ENCODE data around the gene SH3GL2. TPM values are rescaled to one million over a fixed set of nuclear protein-coding genes. Genes with fewer than 3 reads are reported as not detected.

Gene SH3GL2
- total RNA-seq, 2 donors from 2014 or later: not detected

DNA sequence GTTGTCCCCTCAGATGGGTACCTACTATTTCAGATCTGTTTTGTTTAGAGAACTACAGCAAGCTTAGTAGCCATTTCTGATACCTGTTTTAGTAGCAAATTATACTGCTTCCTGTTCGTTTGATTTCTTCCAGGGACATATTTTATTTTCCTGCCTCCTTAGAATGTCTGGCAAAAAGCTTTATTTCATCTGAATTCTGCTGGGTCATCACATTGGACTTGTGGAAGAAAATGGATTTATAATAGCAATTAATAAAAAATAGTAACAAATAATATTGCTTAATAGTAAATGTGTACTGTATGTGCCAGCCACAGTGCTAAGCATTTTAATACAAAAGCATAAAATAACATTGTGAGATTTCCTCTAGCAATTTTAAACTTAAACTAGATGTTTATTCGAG is 79.4 kb downstream of the SH3GL2 start:
- no peak overlapping the region for H3K4me3 Mint-ChIP-seq
- no peaks in the 10 kb centered on the region for H3K27me3 Mint-ChIP-seq

DNA sequence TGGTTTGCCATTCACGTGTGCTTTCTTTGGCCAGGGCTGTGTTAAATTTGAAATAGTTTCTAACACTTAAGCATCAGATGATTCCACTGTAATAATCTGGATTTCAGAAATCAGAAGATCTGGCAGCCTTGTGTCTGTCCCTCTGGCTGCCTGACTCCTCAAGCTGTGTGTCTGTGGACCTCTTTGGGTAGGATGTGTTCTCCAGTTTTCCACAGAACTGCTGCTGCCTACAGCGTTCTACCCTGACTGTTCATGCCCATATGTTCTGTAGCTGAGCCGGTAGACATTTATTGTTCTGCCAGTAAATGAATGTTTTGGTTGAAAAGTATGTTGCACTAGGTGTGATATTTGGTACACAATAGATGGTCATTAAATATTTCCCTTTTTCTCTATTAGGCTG is 81.3 kb downstream of the SH3GL2 start:
- Mint-ChIP-seq H3K36me3 (ENCODE audit: low read depth) (no peaks in the 10 kb centered on the region), H3K9me3 (peaks cover 3% of the 10 kb centered on the region), H3K4me1 (no peaks in the 10 kb centered on the region), H3K27ac (no peak overlapping the region), H3K27me3 (no peaks in the 10 kb centered on the region), H3K4me3 (no peak overlapping the region)
- ATAC-seq (replicated peaks): no peak

More for the DNA sequence above, 79.4 kb downstream of the SH3GL2 start:
- no peaks in the 10 kb centered on the region for H3K36me3 Mint-ChIP-seq (ENCODE audit: low read depth)
- no peaks in the 10 kb centered on the region for H3K4me1 Mint-ChIP-seq
- ATAC-seq (replicated peaks): no peak
- no peak overlapping the region for H3K27ac Mint-ChIP-seq
- peaks cover 7% of the 10 kb centered on the region for H3K9me3 Mint-ChIP-seq

DNA sequence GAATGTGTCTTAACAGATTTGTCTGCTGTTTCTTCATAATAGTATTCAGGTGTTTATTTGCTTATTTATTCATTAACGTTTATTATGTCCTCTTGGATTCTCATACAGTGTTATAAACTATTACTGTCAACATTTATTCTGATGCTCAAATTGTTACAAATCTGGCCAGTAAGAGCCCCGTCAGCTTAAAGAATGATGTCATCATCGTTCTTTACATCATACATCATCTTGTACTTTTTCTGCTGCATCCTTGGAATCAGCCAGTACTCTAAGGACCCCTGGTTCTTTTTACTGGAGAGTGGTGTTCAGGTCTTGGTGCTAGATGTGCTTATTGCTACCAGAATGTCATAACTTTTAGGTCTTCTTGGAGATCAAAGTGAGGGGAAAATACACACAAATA is 86.6 kb downstream of the SH3GL2 start:
- Mint-ChIP-seq H3K27me3 (no peaks in the 10 kb centered on the region), H3K9me3 (peaks cover 6% of the 10 kb centered on the region), H3K36me3 (ENCODE audit: low read depth) (no peaks in the 10 kb centered on the region), H3K4me1 (no peaks in the 10 kb centered on the region), H3K27ac (no peak overlapping the region), H3K4me3 (no peak overlapping the region)
- ATAC-seq (replicated peaks): no peak

DNA sequence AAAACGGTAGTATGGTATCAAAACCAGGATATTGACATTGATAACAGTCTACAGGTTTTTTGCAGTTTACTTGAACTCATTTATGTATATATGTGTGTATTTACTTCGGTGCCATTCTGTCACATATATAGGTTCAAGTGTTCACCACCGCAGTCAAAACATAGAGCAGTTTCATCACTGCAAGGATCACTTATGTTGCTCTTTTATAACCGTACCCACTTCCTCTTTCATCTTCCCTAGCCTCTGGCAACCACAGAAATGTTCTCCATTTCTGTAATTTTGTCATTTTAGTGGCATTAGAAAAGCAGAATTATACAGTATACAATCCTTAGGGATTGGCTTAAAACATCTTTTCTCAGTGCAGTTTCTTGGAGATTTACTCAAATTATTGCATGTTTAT is 90.3 kb downstream of the SH3GL2 start:
- Mint-ChIP-seq H3K36me3 (ENCODE audit: low read depth) (no peaks in the 10 kb centered on the region), H3K27me3 (no peaks in the 10 kb centered on the region), H3K27ac (no peak overlapping the region), H3K4me3 (no peak overlapping the region), H3K4me1 (no peaks in the 10 kb centered on the region), H3K9me3 (peaks cover 13% of the 10 kb centered on the region)
- ATAC-seq (replicated peaks): no peak

DNA sequence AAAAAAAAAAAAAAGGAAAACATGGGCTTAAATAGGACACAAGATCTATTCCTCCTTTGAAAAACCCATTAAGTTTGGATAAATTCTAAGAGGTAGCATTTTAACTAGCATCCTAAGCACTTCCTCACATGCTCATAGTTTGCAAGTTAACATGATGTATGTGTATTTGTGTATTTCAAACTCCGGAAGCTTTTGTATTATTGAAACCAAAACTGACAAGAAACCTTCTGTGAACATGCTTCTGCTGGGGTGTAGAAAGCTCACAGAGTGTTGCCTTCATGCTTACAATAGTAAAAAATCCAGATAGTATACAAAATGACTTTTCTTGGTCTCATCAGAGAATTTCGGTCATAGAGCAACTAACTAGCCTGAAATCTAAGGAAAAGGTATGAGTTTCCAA is 103.8 kb downstream of the SH3GL2 start:
- Mint-ChIP-seq H3K36me3 (ENCODE audit: low read depth) (no peaks in the 10 kb centered on the region), H3K4me1 (no peaks in the 10 kb centered on the region), H3K9me3 (peaks cover 8% of the 10 kb centered on the region), H3K27ac (no peak overlapping the region), H3K27me3 (no peaks in the 10 kb centered on the region), H3K4me3 (no peak overlapping the region)
- no peak for ATAC-seq (replicated peaks)

DNA sequence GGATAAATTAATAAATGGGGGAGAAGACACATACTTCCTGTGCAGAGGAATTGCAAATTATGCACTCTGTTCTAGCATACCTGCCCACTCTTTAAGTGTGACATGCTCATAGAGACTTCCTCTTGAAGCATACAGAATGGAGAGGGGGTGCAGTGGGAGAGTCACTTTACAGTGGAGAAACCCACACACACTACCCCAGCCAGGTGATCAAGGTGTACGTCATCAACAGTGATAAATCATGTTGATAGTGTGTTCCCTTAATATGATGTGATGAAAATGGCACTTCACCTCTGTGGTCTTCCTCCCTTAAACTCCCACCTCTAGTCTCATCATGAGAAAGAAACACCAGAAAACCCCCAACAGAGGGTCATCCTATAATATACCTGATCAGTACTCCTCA is 110.0 kb downstream of the SH3GL2 start:
- no peak overlapping the region for H3K4me3 Mint-ChIP-seq
- no peaks in the 10 kb centered on the region for H3K4me1 Mint-ChIP-seq
- H3K36me3 Mint-ChIP-seq (ENCODE audit: low read depth): no peaks in the 10 kb centered on the region
- no peaks in the 10 kb centered on the region for H3K27me3 Mint-ChIP-seq
- no peak for ATAC-seq (replicated peaks)
- H3K9me3 Mint-ChIP-seq: peaks cover 6% of the 10 kb centered on the region
- H3K27ac Mint-ChIP-seq: no peak overlapping the region

DNA sequence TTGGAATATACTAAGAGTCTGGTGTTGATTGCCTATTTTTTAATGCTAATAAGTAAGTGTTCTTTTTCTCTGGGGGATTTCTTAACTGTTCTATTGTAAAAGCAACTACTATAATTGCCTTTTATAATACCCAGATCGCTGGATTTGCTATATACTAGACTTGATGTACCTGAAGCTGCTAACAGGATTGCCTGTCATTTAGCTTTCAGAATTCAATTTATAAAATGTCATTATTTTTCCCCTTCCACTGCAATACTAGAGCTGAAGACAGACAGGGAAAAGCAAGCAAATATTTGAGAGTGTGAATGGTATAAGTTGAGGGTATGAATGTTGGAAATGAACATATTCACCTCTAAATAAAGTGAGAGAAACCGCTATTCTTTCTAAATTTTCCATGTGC is 115.5 kb downstream of the SH3GL2 start:
- no peaks in the 10 kb centered on the region for H3K27me3 Mint-ChIP-seq
- H3K36me3 Mint-ChIP-seq (ENCODE audit: low read depth): no peaks in the 10 kb centered on the region
- peaks cover 3% of the 10 kb centered on the region for H3K9me3 Mint-ChIP-seq
- no peak overlapping the region for H3K27ac Mint-ChIP-seq
- no peak overlapping the region for H3K4me3 Mint-ChIP-seq
- no peak for ATAC-seq (replicated peaks)
- H3K4me1 Mint-ChIP-seq: no peaks in the 10 kb centered on the region

DNA sequence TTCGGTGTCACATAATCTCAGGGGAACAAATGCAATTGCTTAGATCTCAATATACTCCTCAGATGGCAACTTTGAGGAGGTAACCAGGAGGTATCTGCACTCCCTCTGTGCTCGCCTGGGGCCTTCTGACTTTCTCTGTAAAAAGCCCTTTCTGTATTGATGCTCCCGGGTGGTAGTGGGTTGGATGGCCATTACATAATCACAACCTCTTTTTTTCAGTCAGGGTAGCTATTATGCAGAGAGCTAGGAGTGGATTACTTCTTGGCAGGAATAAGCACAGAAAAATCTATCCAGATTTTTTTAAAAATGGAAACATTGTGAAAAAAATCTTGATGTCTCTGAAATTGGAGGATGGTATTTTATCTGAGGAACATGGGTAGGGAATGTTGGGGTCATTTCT is 116.6 kb downstream of the SH3GL2 start:
- no peaks in the 10 kb centered on the region for H3K27me3 Mint-ChIP-seq
- no peaks in the 10 kb centered on the region for H3K36me3 Mint-ChIP-seq (ENCODE audit: low read depth)
- H3K9me3 Mint-ChIP-seq: peaks cover 3% of the 10 kb centered on the region
- H3K4me3 Mint-ChIP-seq: no peak overlapping the region
- H3K27ac Mint-ChIP-seq: no peak overlapping the region
- no peak for ATAC-seq (replicated peaks)
- H3K4me1 Mint-ChIP-seq: no peaks in the 10 kb centered on the region

DNA sequence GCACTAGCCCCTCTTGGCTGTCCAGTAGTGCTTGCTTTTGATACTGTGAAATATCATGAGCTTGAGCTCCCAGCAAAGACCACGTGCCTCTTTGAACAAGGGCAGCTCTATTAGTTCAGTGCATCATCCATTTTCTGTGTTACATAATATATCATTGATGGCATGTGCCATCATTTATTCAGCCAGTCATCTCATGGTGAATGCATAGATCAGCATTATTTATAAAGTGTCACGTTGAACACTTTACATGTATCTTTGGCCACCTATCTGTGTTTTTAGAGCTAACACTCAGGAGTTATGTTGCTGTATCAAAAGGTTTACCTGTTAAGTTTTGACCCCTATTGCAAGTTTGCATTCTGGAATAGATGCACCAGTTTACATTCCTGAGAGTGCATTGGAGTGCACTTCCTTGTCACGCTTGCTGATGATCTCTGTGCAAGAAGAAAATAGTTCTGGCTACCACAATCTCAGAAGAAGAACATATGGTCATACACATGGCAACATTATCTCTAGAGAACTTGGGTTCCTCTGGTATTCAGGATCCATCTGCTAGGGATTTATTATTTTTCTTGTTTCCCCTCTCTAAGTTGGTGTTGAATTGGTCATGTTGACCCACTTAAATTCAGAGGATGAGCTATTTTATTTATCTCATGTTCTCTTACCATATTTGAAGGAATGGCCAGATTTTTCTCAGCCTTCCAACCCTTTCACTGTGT is 120.9 kb downstream of the SH3GL2 start:
- H3K36me3 Mint-ChIP-seq (ENCODE audit: low read depth): no peaks in the 10 kb centered on the region
- no peaks in the 10 kb centered on the region for H3K4me1 Mint-ChIP-seq
- no peaks in the 10 kb centered on the region for H3K27me3 Mint-ChIP-seq
- no peak for ATAC-seq (replicated peaks)
- H3K27ac Mint-ChIP-seq: no peak overlapping the region
- H3K4me3 Mint-ChIP-seq: no peak overlapping the region
- peaks cover 9% of the 10 kb centered on the region for H3K9me3 Mint-ChIP-seq

DNA sequence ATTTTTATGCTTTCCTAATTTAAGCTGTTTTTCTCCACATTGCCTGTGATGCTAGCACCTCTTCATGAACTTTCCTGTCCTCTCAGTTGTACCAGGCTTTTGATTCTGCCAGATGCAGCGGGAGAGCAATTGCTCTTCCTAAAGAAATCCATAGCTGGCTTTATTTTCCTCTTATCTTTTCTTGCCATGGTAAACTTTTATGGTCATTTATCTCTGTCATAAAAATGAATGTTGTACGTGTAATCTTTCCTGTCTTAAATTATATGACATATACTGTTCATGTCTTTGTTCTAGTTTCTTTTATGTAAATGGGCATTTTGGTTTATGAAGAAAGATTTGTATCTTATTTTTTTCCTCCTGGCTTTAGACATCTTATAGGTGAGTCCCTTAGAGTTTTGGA is 127.5 kb downstream of the SH3GL2 start:
- H3K4me1 Mint-ChIP-seq: no peaks in the 10 kb centered on the region
- no peak for ATAC-seq (replicated peaks)
- no peaks in the 10 kb centered on the region for H3K27me3 Mint-ChIP-seq
- H3K27ac Mint-ChIP-seq: no peak overlapping the region
- peaks cover 24% of the 10 kb centered on the region for H3K9me3 Mint-ChIP-seq
- H3K4me3 Mint-ChIP-seq: no peak overlapping the region
- no peaks in the 10 kb centered on the region for H3K36me3 Mint-ChIP-seq (ENCODE audit: low read depth)

DNA sequence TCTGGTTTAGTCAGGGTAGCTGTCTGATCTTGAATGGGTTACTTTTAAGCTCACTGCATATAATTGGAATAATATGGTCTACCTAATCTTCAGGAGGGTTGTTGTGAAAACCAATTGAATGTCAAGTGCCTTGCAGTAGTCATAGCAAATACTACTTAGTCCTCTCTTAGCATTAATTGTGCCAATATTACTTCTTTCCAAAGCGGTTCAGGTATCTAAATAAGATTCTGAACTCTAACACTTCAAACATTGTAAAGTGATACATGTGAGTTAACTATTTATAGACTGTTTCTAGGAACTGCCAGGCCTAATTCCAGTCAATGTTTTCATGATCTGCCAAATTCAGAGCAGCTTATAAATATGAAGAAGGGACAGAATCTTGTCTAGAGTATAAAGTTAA is 140.2 kb downstream of the SH3GL2 start:
- no peak overlapping the region for H3K4me3 Mint-ChIP-seq
- no peaks in the 10 kb centered on the region for H3K27me3 Mint-ChIP-seq
- no peaks in the 10 kb centered on the region for H3K4me1 Mint-ChIP-seq
- H3K36me3 Mint-ChIP-seq (ENCODE audit: low read depth): no peaks in the 10 kb centered on the region
- H3K27ac Mint-ChIP-seq: no peak overlapping the region
- no peak for ATAC-seq (replicated peaks)
- H3K9me3 Mint-ChIP-seq: peaks cover 26% of the 10 kb centered on the region

DNA sequence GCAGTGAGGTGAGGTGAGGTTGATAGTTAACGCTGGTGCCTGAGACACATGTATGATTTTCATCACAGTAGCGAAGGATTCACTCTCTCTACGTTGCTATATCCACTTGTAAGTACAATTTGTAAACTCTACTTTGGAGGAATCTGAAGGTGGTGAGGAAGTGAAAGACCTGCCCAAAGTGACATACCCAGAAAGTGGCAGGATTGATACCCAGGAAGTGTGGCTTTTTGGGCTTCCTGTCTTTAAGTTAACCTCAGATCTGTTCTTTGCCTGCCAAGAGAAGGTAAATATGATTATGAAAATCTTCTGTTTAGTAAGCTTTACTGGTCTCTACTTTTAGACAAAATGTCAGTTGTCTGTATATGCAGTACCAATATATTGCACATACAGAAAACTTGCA is 143.1 kb downstream of the SH3GL2 start:
- ATAC-seq (replicated peaks): no peak
- Mint-ChIP-seq H3K27me3 (no peaks in the 10 kb centered on the region), H3K4me3 (no peak overlapping the region), H3K9me3 (peaks cover 25% of the 10 kb centered on the region), H3K27ac (no peak overlapping the region), H3K36me3 (ENCODE audit: low read depth) (no peaks in the 10 kb centered on the region), H3K4me1 (no peaks in the 10 kb centered on the region)

DNA sequence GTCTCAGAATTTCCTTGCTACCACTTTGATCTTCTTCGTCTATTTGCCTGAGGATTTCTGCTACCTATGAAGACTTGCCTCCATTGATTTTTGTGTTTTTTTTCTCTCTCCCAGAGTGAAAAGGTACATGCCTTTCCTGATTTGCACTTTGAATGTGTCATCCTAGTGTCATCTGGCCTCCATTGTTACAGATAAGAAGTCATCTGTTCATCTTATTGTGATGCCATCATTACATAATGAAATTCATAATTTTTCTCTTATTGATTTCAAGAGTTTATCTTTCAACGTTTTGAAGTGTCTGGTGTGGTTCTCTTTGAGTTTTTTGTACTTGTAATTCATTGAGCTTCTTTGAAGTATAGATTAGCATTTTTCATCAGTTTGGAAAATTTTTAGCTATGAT is 144.8 kb downstream of the SH3GL2 start:
- Mint-ChIP-seq H3K9me3 (peaks cover 19% of the 10 kb centered on the region), H3K4me1 (no peaks in the 10 kb centered on the region), H3K4me3 (no peak overlapping the region), H3K27me3 (no peaks in the 10 kb centered on the region), H3K27ac (no peak overlapping the region), H3K36me3 (ENCODE audit: low read depth) (no peaks in the 10 kb centered on the region)
- no peak for ATAC-seq (replicated peaks)

DNA sequence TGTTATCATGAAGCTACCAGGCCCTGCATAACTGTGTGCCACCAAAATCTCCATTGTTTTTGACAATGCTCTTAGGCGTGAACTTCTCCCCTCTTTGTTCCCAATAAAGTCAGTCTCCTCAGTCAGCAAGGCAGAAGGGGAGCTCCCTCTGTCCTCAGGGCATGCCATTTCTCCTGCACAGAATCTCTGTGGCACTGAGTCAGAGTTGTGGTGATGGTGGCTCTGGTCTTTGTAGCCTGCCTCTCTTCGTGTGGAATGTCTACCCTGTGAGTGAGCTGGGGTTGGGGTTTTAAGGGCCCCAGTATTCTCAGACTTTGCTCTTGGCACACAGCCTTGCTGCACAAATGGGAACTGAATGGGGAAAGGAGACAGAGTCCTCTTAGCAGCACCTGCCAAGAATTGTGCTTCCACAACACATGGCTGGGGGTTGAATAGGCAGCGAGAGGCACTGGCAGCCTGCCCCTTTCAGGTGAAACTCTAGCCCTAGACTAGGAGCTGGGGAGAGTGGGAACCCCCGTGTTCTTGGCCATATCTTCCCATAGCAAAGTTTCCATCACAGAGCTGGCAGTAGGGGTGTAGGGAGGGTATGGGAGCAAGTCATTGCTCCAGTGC is 146.6 kb downstream of the SH3GL2 start:
- Mint-ChIP-seq H3K4me3 (no peak overlapping the region), H3K36me3 (ENCODE audit: low read depth) (no peaks in the 10 kb centered on the region), H3K27me3 (no peaks in the 10 kb centered on the region), H3K4me1 (no peaks in the 10 kb centered on the region), H3K9me3 (peaks cover 16% of the 10 kb centered on the region), H3K27ac (no peak overlapping the region)
- ATAC-seq (replicated peaks): no peak

DNA sequence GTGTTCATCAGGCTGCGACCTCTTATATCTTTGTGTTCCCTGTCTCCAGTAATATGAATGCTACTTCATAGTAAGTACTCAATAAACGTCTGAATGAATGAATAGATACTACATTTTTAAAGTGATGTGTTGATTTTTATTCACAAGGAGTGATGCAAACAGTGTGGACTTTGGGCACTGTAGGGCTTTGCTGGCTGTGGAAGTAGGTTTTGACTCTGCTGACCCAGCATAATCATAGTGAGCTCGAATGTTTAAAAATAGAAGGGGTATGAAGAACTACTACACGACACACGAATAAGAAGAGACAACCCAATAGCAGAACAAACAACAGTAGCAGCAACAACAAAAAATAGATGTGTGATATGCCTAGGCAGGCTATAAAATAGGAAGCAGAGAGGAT is 147.4 kb downstream of the SH3GL2 start:
- Mint-ChIP-seq H3K27ac (no peak overlapping the region), H3K36me3 (ENCODE audit: low read depth) (no peaks in the 10 kb centered on the region), H3K4me1 (no peaks in the 10 kb centered on the region), H3K9me3 (peaks cover 16% of the 10 kb centered on the region), H3K4me3 (no peak overlapping the region), H3K27me3 (no peaks in the 10 kb centered on the region)
- no peak for ATAC-seq (replicated peaks)
